ENCODE measurements around the gene NTRK2.

NTRK2 gene

GRCh38 chr9:84822589-84823233 is 153.2 kb downstream of the NTRK2 start:
- CTCF ChIA-PET, result interaction anchor here (0.6 kb wide), 1 partner anchor 10 kb away, joined by 4 read pairs; no protein-coding TSS in a partner anchor
- WGBS (ENCODE audit: insufficient coverage), result 100% methylated on average over 4 of the region's 7 CpGs
- H3K4me1 ChIP-seq (ENCODE audit: control extremely low read depth in 1 of 4, control insufficient read depth in 4 of 4, insufficient read depth in 4 of 4, low read length in 3 of 4), result no peaks in the 10 kb centered on the region

GRCh38 chr9:84823421-84824271 is 154.1 kb downstream of the NTRK2 start:
- no peak for DNase-seq
- WGBS (ENCODE audit: insufficient coverage), result 78% methylated on average over 8 of the region's 8 CpGs
- Histone ChIP-seq H3K27me3 (replicated peaks in 2 of 5; ENCODE audit: control insufficient read depth in 4 of 5, insufficient read depth in 5 of 5, low read length in 4 of 5) (peaks cover 0 to 8% (median 0%) of the 10 kb centered on the region in 5 experiments), H3K9me3 (ENCODE audit: control extremely low read depth in 1 of 5, control insufficient read depth in 4 of 5, insufficient read depth in 2 of 5, low read depth in 1 of 5, low read length in 4 of 5) (no peaks in the 10 kb centered on the region), H3K27ac (ENCODE audit: insufficient read depth in 1 of 2, low read depth in 1 of 2, low read length in 2 of 2, poor library complexity in 1 of 2, severe bottlenecking in 2 of 2) (no peak overlapping the region), H3K4me3 (ENCODE audit: control insufficient read depth in 1 of 7, extremely low read depth in 1 of 7, insufficient read depth in 4 of 7, low read depth in 2 of 7, low read length in 6 of 7) (no peak overlapping the region), H3K36me3 (ENCODE audit: control insufficient read depth in 4 of 4, insufficient read depth in 4 of 4, low read length in 3 of 4) (no peaks in the 10 kb centered on the region), H3K4me1 (ENCODE audit: control extremely low read depth in 1 of 4, control insufficient read depth in 4 of 4, insufficient read depth in 4 of 4, low read length in 3 of 4) (no peaks in the 10 kb centered on the region)
- POLR2A ChIA-PET, result no interaction called here
- CTCF ChIA-PET, result no interaction called here

More at GRCh38 chr9:84822589-84823233, 153.2 kb downstream of the NTRK2 start:
- no peak for DNase-seq
- H3K36me3 ChIP-seq (ENCODE audit: control insufficient read depth in 4 of 4, insufficient read depth in 4 of 4, low read length in 3 of 4), result no peaks in the 10 kb centered on the region
- no peak overlapping the region for H3K27ac ChIP-seq (ENCODE audit: insufficient read depth in 1 of 2, low read depth in 1 of 2, low read length in 2 of 2, poor library complexity in 1 of 2, severe bottlenecking in 2 of 2)
- no peak overlapping the region for H3K4me3 ChIP-seq (ENCODE audit: control insufficient read depth in 1 of 7, extremely low read depth in 1 of 7, insufficient read depth in 4 of 7, low read depth in 2 of 7, low read length in 6 of 7)
- no peaks in the 10 kb centered on the region for H3K9me3 ChIP-seq (ENCODE audit: control extremely low read depth in 1 of 5, control insufficient read depth in 4 of 5, insufficient read depth in 2 of 5, low read depth in 1 of 5, low read length in 4 of 5)
- H3K27me3 ChIP-seq (replicated peaks in 2 of 5; ENCODE audit: control insufficient read depth in 4 of 5, insufficient read depth in 5 of 5, low read length in 4 of 5), result peaks cover 0 to 8% (median 0%) of the 10 kb centered on the region in 5 experiments
- POLR2A ChIA-PET, result no interaction called here

GRCh38 chr9:84827216-84827765 is 157.8 kb downstream of the NTRK2 start:
- H3K27ac ChIP-seq (ENCODE audit: insufficient read depth in 1 of 2, low read depth in 1 of 2, low read length in 2 of 2, poor library complexity in 1 of 2, severe bottlenecking in 2 of 2), result no peak overlapping the region
- no peaks in the 10 kb centered on the region for H3K36me3 ChIP-seq (ENCODE audit: control insufficient read depth in 4 of 4, insufficient read depth in 4 of 4, low read length in 3 of 4)
- peaks cover 0 to 6% (median 0%) of the 10 kb centered on the region in 5 experiments for H3K27me3 ChIP-seq (replicated peaks in 2 of 5; ENCODE audit: control insufficient read depth in 4 of 5, insufficient read depth in 5 of 5, low read length in 4 of 5)
- no peak for DNase-seq
- WGBS (ENCODE audit: insufficient coverage), result 96% methylated on average over 4 of the region's 4 CpGs
- H3K4me1 ChIP-seq (ENCODE audit: control extremely low read depth in 1 of 4, control insufficient read depth in 4 of 4, insufficient read depth in 4 of 4, low read length in 3 of 4), result no peaks in the 10 kb centered on the region
- H3K9me3 ChIP-seq (ENCODE audit: control extremely low read depth in 1 of 5, control insufficient read depth in 4 of 5, insufficient read depth in 2 of 5, low read depth in 1 of 5, low read length in 4 of 5), result no peaks in the 10 kb centered on the region
- H3K4me3 ChIP-seq (ENCODE audit: control insufficient read depth in 1 of 7, extremely low read depth in 1 of 7, insufficient read depth in 4 of 7, low read depth in 2 of 7, low read length in 6 of 7), result no peak overlapping the region
- CTCF ChIA-PET, result no interaction called here
- POLR2A ChIA-PET, result no interaction called here

GRCh38 chr9:84828046-84828445 is 158.5 kb downstream of the NTRK2 start:
- no peak overlapping the region for H3K4me3 ChIP-seq (ENCODE audit: control insufficient read depth in 1 of 7, extremely low read depth in 1 of 7, insufficient read depth in 4 of 7, low read depth in 2 of 7, low read length in 6 of 7)
- H3K36me3 ChIP-seq (ENCODE audit: control insufficient read depth in 4 of 4, insufficient read depth in 4 of 4, low read length in 3 of 4), result no peaks in the 10 kb centered on the region
- ChIA-PET CTCF (no interaction called here), POLR2A (no interaction called here)
- no peak for DNase-seq
- H3K9me3 ChIP-seq (ENCODE audit: control extremely low read depth in 1 of 5, control insufficient read depth in 4 of 5, insufficient read depth in 2 of 5, low read depth in 1 of 5, low read length in 4 of 5), result no peaks in the 10 kb centered on the region
- H3K4me1 ChIP-seq (ENCODE audit: control extremely low read depth in 1 of 4, control insufficient read depth in 4 of 4, insufficient read depth in 4 of 4, low read length in 3 of 4), result no peaks in the 10 kb centered on the region
- WGBS (ENCODE audit: insufficient coverage), result no CpG with 5 or more reads among the region's 2 CpGs
- no peak overlapping the region for H3K27ac ChIP-seq (ENCODE audit: insufficient read depth in 1 of 2, low read depth in 1 of 2, low read length in 2 of 2, poor library complexity in 1 of 2, severe bottlenecking in 2 of 2)
- peaks cover 0 to 4% (median 0%) of the 10 kb centered on the region in 5 experiments for H3K27me3 ChIP-seq (replicated peaks in 2 of 5; ENCODE audit: control insufficient read depth in 4 of 5, insufficient read depth in 5 of 5, low read length in 4 of 5)

GRCh38 chr9:84829471-84829870 is 159.9 kb downstream of the NTRK2 start:
- no peak for DNase-seq
- H3K4me3 ChIP-seq (ENCODE audit: control insufficient read depth in 1 of 7, extremely low read depth in 1 of 7, insufficient read depth in 4 of 7, low read depth in 2 of 7, low read length in 6 of 7), result no peak overlapping the region
- H3K36me3 ChIP-seq (ENCODE audit: control insufficient read depth in 4 of 4, insufficient read depth in 4 of 4, low read length in 3 of 4), result no peaks in the 10 kb centered on the region
- no peak overlapping the region for H3K27ac ChIP-seq (ENCODE audit: insufficient read depth in 1 of 2, low read depth in 1 of 2, low read length in 2 of 2, poor library complexity in 1 of 2, severe bottlenecking in 2 of 2)
- 98% methylated on average over 8 of the region's 8 CpGs for WGBS (ENCODE audit: insufficient coverage)
- H3K27me3 ChIP-seq (replicated peaks in 2 of 5; ENCODE audit: control insufficient read depth in 4 of 5, insufficient read depth in 5 of 5, low read length in 4 of 5), result no peaks in the 10 kb centered on the region
- H3K9me3 ChIP-seq (ENCODE audit: control extremely low read depth in 1 of 5, control insufficient read depth in 4 of 5, insufficient read depth in 2 of 5, low read depth in 1 of 5, low read length in 4 of 5), result no peaks in the 10 kb centered on the region
- ChIA-PET CTCF (no interaction called here), POLR2A (no interaction called here)
- H3K4me1 ChIP-seq (ENCODE audit: control extremely low read depth in 1 of 4, control insufficient read depth in 4 of 4, insufficient read depth in 4 of 4, low read length in 3 of 4), result no peaks in the 10 kb centered on the region

DNA sequence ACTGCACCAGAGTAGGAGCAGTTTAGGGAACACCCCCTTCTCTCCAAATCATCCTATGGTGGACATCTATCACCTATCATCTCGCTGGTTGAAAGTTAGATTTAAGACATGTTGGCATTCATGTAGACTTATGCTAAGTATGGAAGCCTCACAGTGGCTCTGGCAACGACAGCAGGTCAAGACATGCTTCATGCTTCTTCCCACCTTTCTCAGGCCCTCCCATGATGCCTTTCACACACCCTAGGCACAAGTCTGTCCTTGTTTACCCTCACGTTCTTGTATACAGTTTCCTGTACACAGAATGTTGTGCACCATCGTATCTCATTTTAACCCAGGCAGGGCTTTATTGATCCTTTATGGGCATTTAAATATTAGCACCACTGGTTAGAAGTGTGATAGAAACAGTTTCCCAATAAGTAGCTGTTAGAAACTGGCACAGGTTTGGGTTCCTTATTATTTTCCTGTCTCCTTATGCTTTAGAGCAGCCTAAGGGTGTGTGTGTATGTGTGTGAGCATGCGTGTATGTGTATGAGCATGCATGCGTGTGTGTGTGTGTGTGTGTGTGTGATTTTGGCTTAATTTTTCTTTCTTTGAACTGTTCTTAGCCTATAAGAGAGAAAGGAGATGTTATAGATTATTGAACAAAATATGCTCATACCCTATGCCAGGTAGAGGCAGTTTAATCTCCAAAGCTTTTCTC is 160.6 kb downstream of the NTRK2 start:
- no peak for DNase-seq
- WGBS (ENCODE audit: insufficient coverage), result 98% methylated on average over 6 of the region's 6 CpGs
- H3K4me1 ChIP-seq (ENCODE audit: control extremely low read depth in 1 of 4, control insufficient read depth in 4 of 4, insufficient read depth in 4 of 4, low read length in 3 of 4), result no peaks in the 10 kb centered on the region
- no peak overlapping the region for H3K4me3 ChIP-seq (ENCODE audit: control insufficient read depth in 1 of 7, extremely low read depth in 1 of 7, insufficient read depth in 4 of 7, low read depth in 2 of 7, low read length in 6 of 7)
- H3K9me3 ChIP-seq (ENCODE audit: control extremely low read depth in 1 of 5, control insufficient read depth in 4 of 5, insufficient read depth in 2 of 5, low read depth in 1 of 5, low read length in 4 of 5), result no peaks in the 10 kb centered on the region
- no peaks in the 10 kb centered on the region for H3K27me3 ChIP-seq (replicated peaks in 2 of 5; ENCODE audit: control insufficient read depth in 4 of 5, insufficient read depth in 5 of 5, low read length in 4 of 5)
- H3K36me3 ChIP-seq (ENCODE audit: control insufficient read depth in 4 of 4, insufficient read depth in 4 of 4, low read length in 3 of 4), result no peaks in the 10 kb centered on the region
- CTCF ChIA-PET, result no interaction called here
- no peak overlapping the region for H3K27ac ChIP-seq (ENCODE audit: insufficient read depth in 1 of 2, low read depth in 1 of 2, low read length in 2 of 2, poor library complexity in 1 of 2, severe bottlenecking in 2 of 2)
- POLR2A ChIA-PET, result no interaction called here
